GM21717 (cell line): ENCODE measurements around the gene FBXW9.
"Not testable (repeated sequence)": the region's sequence is repeated elsewhere in the genome, so short reads cannot be mapped to it uniquely, and the experiment has no call there.

Source experiments
- ATAC-seq: cut with Tn5 transposase; IDR thresholded peaks from one replicate; pipeline ENCODE4 v1.9.1; 2021; ENCODE audit warnings: mild to moderate bottlenecking, moderate library complexity; ENCODE audit not compliant: unreplicated experiment

Gene FBXW9

DNA sequence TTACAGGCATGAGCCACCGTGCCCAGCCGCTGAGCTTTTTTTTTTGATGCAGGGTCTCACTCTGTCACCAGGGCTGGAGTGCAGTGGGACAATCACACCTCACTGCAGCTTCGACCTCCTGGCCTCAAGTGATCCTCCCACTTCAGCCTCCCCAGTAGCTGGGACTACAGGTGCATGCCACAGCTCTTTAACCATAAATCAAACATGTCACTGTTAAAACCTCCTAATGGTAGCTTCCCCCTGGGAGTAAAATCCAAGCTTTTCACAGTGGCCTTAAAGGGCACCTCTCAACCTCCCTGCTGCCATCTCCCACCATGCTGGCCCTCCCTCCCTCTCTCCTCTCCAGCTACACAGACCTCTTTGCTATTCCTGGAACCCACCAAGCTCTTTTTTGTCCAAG lies 10.6 kb downstream of the FBXW9 start:
- ATAC-seq: no peak

GRCh38 chr19:12681074-12681987 lies 15.1 kb downstream of the FBXW9 start, which contains the start of gene DHPS:
Gene DHPS, minus strand, starts transcription at chr19:12681880. Its CDS starts 114 bp downstream, at chr19:12681766.
- ATAC-seq: peak; percentile 62

- ATAC-seq: no peak
Measured at GRCh38 chr19:12680034-12680433, 16.4 kb downstream of the FBXW9 start.

GRCh38 chr19:12678039-12678438 lies 18.4 kb downstream of the FBXW9 start:
- not testable (repeated sequence) for ATAC-seq

DNA sequence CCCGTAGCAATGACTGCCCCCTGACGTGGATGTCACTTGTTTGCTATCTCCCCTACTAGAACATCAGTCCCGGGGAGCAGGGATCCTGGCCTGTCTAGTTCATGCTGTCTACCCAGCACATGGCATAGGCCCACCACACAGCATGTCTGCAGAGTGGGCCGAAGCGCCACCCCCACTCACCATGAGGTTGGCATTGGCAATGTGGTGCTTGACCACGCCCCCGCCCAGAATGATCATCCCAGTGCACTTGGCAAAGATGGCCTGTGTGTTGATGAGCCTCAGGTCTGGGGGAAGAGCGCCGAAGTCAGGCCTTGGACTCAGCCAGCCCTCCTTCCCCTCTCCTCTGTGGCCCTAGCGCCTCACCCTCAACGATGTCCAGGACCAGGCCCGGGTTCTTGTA lies 19.5 kb downstream of the FBXW9 start:
- no peak for ATAC-seq

DNA sequence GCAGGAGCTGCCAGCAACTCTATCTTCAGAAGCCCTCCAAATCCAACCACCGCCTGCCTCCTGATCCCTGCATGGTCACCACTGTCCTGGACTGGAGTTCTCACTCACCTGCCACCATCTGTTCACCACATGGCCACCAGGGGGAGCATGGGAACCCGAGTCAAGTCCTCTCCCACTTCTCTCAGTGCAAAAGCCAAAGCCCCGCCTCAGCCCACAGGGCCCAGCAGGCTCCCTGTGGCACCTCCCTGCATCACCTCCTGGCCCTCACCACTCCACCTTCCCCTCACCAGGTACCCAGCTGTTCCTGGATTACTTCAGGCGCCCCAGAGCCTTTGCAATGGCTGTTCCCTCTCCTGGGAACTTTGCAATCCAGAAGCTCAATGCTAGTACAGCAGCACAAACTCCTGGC lies 20.0 kb downstream of the FBXW9 start:
- no peak for ATAC-seq

- ATAC-seq: no peak
Measured at GRCh38 chr19:12675940-12676339, 20.5 kb downstream of the FBXW9 start.

DNA sequence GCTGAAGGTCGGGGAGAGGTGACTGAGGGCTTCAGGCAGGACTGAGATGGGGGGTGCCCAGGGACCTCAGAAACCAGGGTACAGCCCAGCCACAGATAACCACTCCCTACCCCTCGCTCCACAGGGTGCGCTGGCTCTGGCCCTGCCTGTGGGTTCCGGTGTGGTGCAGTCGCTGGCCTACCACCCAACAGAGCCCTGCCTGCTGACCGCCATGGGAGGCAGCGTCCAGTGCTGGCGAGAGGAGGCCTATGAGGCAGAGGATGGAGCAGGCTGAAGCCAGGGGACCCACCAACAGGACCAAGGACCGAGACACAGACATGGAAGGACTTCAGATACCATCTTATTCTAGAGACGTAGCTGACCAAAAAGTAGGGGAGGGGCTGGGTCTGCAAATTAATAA lies 21.0 kb downstream of the FBXW9 start:
- no peak for ATAC-seq

DNA sequence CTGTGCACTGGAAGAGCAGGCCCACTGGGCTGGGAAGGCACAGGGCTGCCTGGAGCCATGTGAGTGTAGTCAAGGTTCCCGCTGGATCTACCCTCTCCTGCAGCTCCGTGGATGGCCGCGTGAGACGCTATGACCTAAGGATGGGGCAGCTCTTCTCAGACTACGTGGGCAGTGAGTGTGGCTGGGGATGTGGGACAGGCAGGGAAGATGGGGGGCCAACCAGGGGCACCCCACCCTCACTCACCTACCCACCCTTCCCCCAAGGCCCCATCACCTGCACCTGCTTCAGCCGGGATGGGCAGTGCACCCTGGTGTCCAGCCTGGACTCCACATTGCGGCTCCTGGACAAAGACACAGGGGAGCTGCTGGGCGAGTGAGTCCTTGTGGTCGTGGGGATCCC lies 23.7 kb downstream of the FBXW9 start:
- no peak for ATAC-seq

DNA sequence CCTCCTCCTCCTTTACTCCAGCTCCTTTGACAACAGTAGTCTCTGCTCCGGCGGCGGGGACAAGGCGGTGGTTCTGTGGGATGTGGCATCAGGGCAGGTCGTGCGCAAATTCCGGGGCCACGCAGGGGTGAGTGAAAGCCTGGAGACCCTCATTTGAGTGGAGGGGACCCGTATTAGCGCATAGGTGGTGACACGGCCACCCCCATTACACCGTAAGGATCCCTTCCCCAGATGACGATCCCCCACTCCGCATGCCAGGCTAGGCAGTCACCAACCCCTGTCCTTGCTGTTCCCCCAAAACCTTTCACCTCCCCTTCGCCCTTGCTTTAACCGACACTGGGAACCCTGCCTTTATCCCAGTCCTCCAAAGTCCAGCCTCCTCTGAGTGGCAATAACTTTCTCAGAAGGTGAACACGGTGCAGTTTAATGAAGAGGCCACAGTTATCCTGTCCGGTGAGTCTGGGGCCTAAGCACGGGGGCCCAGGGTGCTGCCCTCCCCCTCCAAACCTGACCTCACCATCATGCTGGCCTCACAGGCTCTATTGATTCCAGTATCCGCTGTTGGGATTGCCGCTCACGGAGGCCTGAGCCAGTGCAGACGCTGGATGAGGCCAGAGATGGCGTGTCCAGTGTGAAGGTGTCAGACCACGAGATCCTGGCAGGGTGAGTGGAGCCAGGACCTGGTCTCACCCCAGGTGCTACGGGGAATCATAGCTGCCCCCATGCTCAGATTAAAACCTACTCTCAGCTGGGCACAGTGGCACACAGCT lies 26.1 kb downstream of the FBXW9 start:
- no peak for ATAC-seq

GRCh38 chr19:12669270-12670158 lies 26.9 kb downstream of the FBXW9 start:
- no peak for ATAC-seq

GRCh38 chr19:12668932-12669269 lies 27.5 kb downstream of the FBXW9 start:
- ATAC-seq: no peak

DNA sequence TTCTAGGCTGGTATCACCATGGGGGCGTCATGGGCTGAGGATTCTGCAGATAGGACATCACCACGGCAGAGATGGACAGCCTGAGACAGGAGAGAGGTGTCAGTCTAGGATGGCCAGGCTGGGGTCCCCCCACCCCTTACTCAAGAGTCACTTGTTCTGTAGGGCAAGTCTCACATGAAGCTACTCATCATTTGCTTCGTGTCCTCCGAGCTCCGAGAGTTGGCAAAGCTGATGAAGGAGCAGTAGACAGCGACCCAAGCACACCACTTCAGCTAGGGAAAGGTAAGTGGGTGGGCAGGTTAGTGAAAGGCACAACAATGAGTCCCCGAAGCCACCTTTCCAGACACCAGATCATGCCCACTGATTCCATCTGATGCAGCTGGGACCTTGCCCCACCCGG lies 28.1 kb downstream of the FBXW9 start:
- ATAC-seq: no peak

- ATAC-seq: no peak
Measured at GRCh38 chr19:12667731-12668302, 28.6 kb downstream of the FBXW9 start.

- peak; percentile 35 for ATAC-seq
Measured at GRCh38 chr19:12666265-12667048, 30.0 kb downstream of the FBXW9 start, which contains the start of the genes MAN2B1 and WDR83. Gene MAN2B1, minus strand, starts transcription at chr19:12666742. Its CDS starts 41 bp downstream, at chr19:12666701. Gene WDR83, plus strand, starts transcription at chr19:12666807. Its CDS starts 2,984 bp downstream, at chr19:12669791.

- ATAC-seq: no peak
Measured at GRCh38 chr19:12665671-12666264, 30.7 kb downstream of the FBXW9 start.

DNA sequence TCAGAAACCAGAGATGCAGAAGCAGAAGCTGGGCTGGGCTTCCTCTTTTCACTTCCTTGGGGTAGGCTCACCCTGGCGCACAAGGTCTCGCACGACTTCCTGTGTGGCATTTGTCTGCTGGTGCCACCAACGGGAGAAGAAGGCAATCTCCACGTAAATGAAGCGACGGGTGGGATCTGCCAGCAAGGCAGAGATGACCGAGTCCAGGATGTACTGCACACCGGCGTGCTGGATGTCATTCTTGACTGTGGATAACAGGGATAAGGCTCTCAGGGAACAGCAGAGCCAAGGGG lies 31.2 kb downstream of the FBXW9 start:
- ATAC-seq: no peak

- no peak for ATAC-seq
Measured at GRCh38 chr19:12664406-12665280, 31.8 kb downstream of the FBXW9 start.

GRCh38 chr19:12660980-12661379 lies 35.5 kb downstream of the FBXW9 start:
- no peak for ATAC-seq
